Measurements from ENCODE around the gene ZNF853. TPM values are rescaled to one million over a fixed set of nuclear protein-coding genes. Genes with fewer than 3 reads are reported as not detected.
A peak's percentile ranks its signal among the peaks of the same experiment; 100 is the strongest.

Gene ZNF853
- total RNA-seq, result 10 to 100 TPM in 1 of 3 donors, 1 to 10 TPM in 2; 6.5 to 12.0 (median 9.7) TPM
- 6.2 TPM for total RNA-seq (2013)

DNA sequence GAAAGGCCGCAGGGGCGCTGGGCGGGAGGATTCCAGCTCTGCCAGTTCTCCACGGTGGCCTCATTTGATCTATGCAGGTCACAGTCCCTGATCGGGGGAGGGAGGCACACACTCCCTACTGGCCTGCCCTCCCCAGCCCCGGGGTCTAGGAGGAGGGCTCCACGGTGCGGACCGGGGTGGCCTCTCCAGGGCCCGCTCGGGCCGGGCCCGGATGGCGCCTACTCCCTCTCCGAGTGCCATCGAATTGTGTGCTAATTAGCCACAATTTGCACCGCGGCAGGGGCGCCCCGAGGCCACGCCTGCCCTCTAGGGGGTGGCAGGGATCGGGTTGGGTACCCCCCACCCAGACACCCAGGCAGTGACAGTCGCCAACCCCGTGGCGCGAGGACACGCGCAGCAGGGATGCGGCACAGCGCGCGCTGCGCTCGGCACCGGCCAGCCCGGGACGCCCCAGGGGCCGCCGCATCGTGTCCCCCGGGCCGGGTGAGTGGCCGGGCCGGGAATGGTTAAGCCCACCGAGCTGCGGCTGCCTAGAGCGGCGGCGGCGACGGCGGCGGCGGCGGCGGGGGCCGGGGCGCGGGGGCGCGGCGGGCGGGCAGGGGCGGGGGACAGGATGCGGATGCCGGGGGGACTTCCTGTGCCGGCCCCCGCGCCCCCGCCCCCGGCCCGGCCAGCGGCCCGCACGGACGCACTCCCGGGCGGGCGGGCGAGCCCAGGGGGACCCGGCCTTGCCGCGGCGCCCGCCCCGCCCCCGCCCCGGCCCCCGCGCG is at the start of gene ZNF853:
Gene ZNF853, plus strand, starts transcription at position 658 of the 770 bp plus-strand sequence. CDS start 565 bp downstream, outside the sequence.
- Histone ChIP-seq H3K36me3 (ENCODE audit: control insufficient read depth, insufficient read depth, low read length) (no peaks in the 10 kb centered on the region), H3K27me3 (ENCODE audit: control insufficient read depth, insufficient read depth, low read length) (no peaks in the 10 kb centered on the region), H3K9me3 (ENCODE audit: control insufficient read depth, insufficient read depth, low read length) (no peaks in the 10 kb centered on the region), H3K27ac (ENCODE audit: low read length) (peak within 1 kb of the TSS; percentile 14), H3K4me3 (ENCODE audit: low read length) (peak within 1 kb of the TSS; percentile 59), H3K4me1 (ENCODE audit: control insufficient read depth, insufficient read depth, low read length) (peaks cover 25% of the 10 kb centered on the region)
- Mint-ChIP-seq H3K36me3 (no peaks in the 10 kb centered on the region), H3K4me3 (peak within 1 kb of the TSS; percentile 91), H3K27ac (peak within 1 kb of the TSS; percentile 54 to 58), H3K27me3 (ENCODE audit: low read depth in 2 of 2) (peaks cover 0 to 3% of the 10 kb centered on the region in 2 donors), H3K4me1 (peaks cover 20 to 27% of the 10 kb centered on the region in 2 donors), H3K9me3 (no peaks in the 10 kb centered on the region)
- intact Hi-C loops (cut with micrococcal nuclease), result no loop called here
- ATAC-seq, result peak; percentile 46 to 73 (median 63)
- WGBS (ENCODE audit: insufficient coverage), result 3% methylated on average over 91 of the region's 91 CpGs
- DNase-seq, result peak; percentile 24 to 44
- TF ChIP-seq, protein P1, sequence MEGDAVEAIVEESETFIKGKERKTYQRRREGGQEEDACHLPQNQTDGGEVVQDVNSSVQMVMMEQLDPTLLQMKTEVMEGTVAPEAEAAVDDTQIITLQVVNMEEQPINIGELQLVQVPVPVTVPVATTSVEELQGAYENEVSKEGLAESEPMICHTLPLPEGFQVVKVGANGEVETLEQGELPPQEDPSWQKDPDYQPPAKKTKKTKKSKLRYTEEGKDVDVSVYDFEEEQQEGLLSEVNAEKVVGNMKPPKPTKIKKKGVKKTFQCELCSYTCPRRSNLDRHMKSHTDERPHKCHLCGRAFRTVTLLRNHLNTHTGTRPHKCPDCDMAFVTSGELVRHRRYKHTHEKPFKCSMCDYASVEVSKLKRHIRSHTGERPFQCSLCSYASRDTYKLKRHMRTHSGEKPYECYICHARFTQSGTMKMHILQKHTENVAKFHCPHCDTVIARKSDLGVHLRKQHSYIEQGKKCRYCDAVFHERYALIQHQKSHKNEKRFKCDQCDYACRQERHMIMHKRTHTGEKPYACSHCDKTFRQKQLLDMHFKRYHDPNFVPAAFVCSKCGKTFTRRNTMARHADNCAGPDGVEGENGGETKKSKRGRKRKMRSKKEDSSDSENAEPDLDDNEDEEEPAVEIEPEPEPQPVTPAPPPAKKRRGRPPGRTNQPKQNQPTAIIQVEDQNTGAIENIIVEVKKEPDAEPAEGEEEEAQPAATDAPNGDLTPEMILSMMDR (IDR thresholded peaks at IDR 0.05), result no peak

DNA sequence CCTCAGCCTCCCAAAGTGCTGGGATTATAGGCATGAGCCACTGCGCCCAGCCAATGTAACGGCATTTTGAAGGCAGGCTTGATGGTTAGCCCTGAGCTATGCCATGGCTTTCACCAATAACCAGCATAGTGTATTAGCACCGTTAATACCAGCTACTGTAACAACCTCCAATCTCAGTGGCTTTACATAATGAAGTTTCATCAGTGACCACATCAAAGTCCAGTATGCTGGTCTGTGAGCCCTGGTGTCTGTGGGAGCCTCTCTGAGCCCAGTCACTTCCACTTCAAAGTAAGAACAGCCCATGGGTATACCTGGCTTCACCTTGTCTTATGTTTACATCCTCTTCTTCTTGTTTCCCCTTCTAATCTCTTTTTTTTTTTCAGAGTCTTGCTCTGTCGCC is 49.8 kb upstream of the ZNF853 start:
- no peaks in the 10 kb centered on the region for H3K36me3 Mint-ChIP-seq
- no peaks in the 10 kb centered on the region for H3K4me1 Mint-ChIP-seq
- no peak overlapping the region for H3K4me3 ChIP-seq (ENCODE audit: low read length)
- H3K27me3 Mint-ChIP-seq (ENCODE audit: low read depth in 2 of 2), result peaks cover 0 to 4% of the 10 kb centered on the region in 2 donors
- no peaks in the 10 kb centered on the region for H3K4me1 ChIP-seq (ENCODE audit: control insufficient read depth, insufficient read depth, low read length)
- DNase-seq (no peak), ATAC-seq (no peak)
- intact Hi-C loops (cut with micrococcal nuclease), result no loop called here
- H3K27ac ChIP-seq (ENCODE audit: low read length), result no peak overlapping the region
- no peaks in the 10 kb centered on the region for H3K36me3 ChIP-seq (ENCODE audit: control insufficient read depth, insufficient read depth, low read length)
- no peaks in the 10 kb centered on the region for H3K9me3 Mint-ChIP-seq
- no peak overlapping the region for H3K4me3 Mint-ChIP-seq
- no peaks in the 10 kb centered on the region for H3K9me3 ChIP-seq (ENCODE audit: control insufficient read depth, insufficient read depth, low read length)
- H3K27me3 ChIP-seq (ENCODE audit: control insufficient read depth, insufficient read depth, low read length), result no peaks in the 10 kb centered on the region
- no peak overlapping the region for H3K27ac Mint-ChIP-seq
- 75% methylated on average over 4 of the region's 4 CpGs for WGBS (ENCODE audit: insufficient coverage)
- TF ChIP-seq, protein P1 (IDR thresholded peaks at IDR 0.05), result no peak

DNA sequence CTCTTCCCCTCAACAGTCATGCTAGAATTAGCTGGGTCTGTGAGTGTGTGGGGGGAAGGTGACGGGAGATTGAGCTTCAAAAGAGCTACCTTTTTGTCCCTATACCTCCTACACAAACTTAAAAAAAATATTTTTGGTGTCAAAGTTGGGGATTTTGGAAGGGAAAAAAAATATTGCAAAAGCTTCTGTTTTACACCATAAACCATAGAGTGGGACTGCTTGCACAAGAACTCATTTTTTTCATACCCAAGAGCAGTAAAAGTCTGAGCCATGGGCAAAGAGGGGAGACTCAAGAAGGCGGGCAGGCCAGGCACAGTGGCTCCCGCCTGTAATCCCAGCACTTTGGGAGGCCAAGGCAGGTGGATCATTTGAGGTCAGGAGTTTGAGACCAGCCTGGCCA is 47.5 kb upstream of the ZNF853 start:
- Histone ChIP-seq H3K27ac (ENCODE audit: low read length) (no peak overlapping the region), H3K4me1 (ENCODE audit: control insufficient read depth, insufficient read depth, low read length) (no peaks in the 10 kb centered on the region), H3K36me3 (ENCODE audit: control insufficient read depth, insufficient read depth, low read length) (no peaks in the 10 kb centered on the region), H3K4me3 (ENCODE audit: low read length) (no peak overlapping the region), H3K9me3 (ENCODE audit: control insufficient read depth, insufficient read depth, low read length) (no peaks in the 10 kb centered on the region), H3K27me3 (ENCODE audit: control insufficient read depth, insufficient read depth, low read length) (no peaks in the 10 kb centered on the region)
- no peaks in the 10 kb centered on the region for H3K9me3 Mint-ChIP-seq
- intact Hi-C loops (cut with micrococcal nuclease), result no loop called here
- no peak overlapping the region for H3K4me3 Mint-ChIP-seq
- TF ChIP-seq, protein P1 (IDR thresholded peaks at IDR 0.05), result no peak
- ATAC-seq (no peak), DNase-seq (no peak)
- peaks cover 5 to 8% of the 10 kb centered on the region in 2 donors for H3K27me3 Mint-ChIP-seq (ENCODE audit: low read depth in 2 of 2)
- WGBS (ENCODE audit: insufficient coverage), result 89% methylated on average over 2 of the region's 3 CpGs
- H3K27ac Mint-ChIP-seq, result no peak overlapping the region
- no peaks in the 10 kb centered on the region for H3K4me1 Mint-ChIP-seq
- no peaks in the 10 kb centered on the region for H3K36me3 Mint-ChIP-seq
